ENCODE results near the gene KIF3C.

KIF3C gene

GRCh38 chr2:25994509-25994908 lies 12.2 kb upstream of the KIF3C start:
- TF ChIP-seq CTCF (IDR thresholded peaks at IDR 0.05) (no peak), ZFX (IDR thresholded peaks at IDR 0.05; ENCODE audit: borderline replicate concordance) (no peak)

GRCh38 chr2:25993049-25993448 lies 10.8 kb upstream of the KIF3C start:
- TF ChIP-seq CTCF (IDR thresholded peaks at IDR 0.05) (no peak), ZFX (IDR thresholded peaks at IDR 0.05; ENCODE audit: borderline replicate concordance) (no peak)
- no peak overlapping the region for H3K27ac ChIP-seq

More at GRCh38 chr2:25994509-25994908, 12.2 kb upstream of the KIF3C start:
- H3K27ac ChIP-seq, result no peak overlapping the region

DNA sequence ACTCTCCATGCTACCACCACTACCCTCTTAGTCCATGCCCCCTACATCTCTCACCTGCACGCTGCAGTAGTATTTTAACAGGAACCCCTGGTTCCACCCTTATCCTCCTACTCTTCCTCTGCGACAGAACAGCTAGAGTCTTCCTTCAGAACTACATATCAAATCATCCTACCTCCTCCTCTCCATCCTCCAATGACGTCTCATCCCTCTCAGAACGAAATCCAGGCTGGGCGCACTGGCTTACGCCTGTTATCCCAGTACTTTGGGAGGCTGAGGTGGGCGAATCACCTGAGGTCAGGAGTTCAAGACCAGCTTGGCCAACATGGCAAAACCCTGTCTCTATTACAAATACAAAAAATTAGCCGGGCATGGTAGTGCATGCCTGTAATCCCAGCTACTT lies 10.3 kb upstream of the KIF3C start:
- TF ChIP-seq CTCF (IDR thresholded peaks at IDR 0.05), result no peak
- no peak for TF ChIP-seq ZFX (IDR thresholded peaks at IDR 0.05; ENCODE audit: borderline replicate concordance)
- no peak overlapping the region for H3K27ac ChIP-seq

GRCh38 chr2:25991965-25992364 lies 9.7 kb upstream of the KIF3C start:
- no peak overlapping the region for H3K27ac ChIP-seq
- no peak for TF ChIP-seq CTCF (IDR thresholded peaks at IDR 0.05)

DNA sequence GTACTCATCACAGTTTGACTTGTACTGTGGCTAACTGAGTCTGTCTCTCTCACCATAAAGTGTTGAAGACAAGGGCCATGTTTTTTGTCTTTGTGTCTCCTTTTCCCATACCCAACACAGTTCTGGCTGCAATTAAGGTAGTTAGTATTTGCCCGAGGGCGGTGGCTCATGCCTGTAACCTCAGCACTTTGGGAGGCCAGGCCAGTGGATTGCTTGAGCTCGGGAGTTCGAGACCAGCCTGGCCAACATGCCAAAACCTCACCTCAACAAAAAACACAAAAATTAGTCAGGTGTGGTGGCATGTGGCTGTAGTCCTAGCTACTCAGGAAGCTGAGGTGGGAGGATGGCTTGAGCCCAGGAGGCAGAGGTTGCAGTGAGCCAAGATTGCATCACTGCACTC lies 6.9 kb upstream of the KIF3C start:
- no peak overlapping the region for H3K27ac ChIP-seq
- no peak for TF ChIP-seq CTCF (IDR thresholded peaks at IDR 0.05)
- TF ChIP-seq ZFX (IDR thresholded peaks at IDR 0.05; ENCODE audit: borderline replicate concordance), result no peak

DNA sequence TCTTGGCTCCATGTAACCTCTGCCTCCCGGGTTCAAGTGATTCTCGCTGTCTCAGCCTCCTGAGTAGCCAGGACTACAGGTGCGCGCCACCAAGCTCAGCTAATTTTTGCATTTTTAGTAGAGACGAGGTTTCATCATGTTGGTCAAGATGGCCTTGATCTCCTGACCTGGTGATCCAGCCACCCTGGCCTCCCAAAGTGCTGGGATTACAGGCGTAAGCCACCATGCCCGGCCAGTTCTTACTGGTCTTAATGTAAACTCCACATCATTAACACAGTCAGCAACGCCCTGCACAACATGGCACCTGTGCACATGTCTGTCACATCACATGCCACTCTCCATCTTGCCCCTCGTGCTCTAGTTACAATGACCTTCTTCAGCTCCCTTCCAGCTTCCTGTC lies 5.8 kb upstream of the KIF3C start:
- no peak for TF ChIP-seq ZFX (IDR thresholded peaks at IDR 0.05; ENCODE audit: borderline replicate concordance)
- TF ChIP-seq CTCF (IDR thresholded peaks at IDR 0.05), result no peak
- H3K27ac ChIP-seq, result no peak overlapping the region

DNA sequence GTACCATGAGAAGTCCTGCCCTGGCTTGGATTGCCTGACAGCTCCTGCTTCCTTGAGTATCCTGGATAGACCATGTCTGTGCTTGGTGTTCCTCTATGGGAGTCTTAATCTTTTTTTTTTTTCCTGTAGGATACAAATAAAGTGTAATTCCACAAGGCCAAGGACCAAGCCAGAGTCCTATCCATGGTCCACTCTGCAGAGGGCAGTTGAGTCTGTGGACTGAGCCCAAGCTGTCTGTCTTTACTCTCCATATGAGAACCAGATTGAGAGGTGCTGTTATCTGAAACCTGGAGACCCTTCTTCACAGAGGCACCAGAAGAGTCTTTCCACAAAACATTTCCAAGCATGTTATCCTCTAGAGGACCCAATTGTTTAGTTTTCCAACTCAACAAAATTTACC lies 1.4 kb upstream of the KIF3C start:
- H3K27ac ChIP-seq, result no peak overlapping the region

More for the DNA sequence above, 1.4 kb upstream of the KIF3C start:
- TF ChIP-seq ZFX (IDR thresholded peaks at IDR 0.05; ENCODE audit: borderline replicate concordance) (no peak), CTCF (IDR thresholded peaks at IDR 0.05) (no peak)

Measured in 22Rv1 (cell line).